H9 (cell line): ENCODE data around the gene RWDD4. TPM values are rescaled to one million over a fixed set of nuclear protein-coding genes. Genes with fewer than 3 reads are reported as not detected.

ENCODE experiments used
- DNase-seq: peaks from one replicate; pipeline ENCODE4 v3.0.0-alpha.2; 2017
- H2AFZ ChIP-seq: one replicate; pipeline ENCODE4 v1.6.1; 2013; ENCODE audit warnings: mild to moderate bottlenecking, low read length, control low read depth, moderate library complexity
- H2AK5ac ChIP-seq: 2 replicates; pipeline ENCODE4 v1.6.1; 2013; ENCODE audit warnings: low read length, control low read depth, mixed read lengths; ENCODE audit not compliant: insufficient read length
- H2BK120ac ChIP-seq: one replicate; pipeline ENCODE4 v1.6.1; 2013; ENCODE audit warnings: low read depth, mild to moderate bottlenecking, low read length, control low read depth, inconsistent platforms; ENCODE audit not compliant: poor library complexity, severe bottlenecking
- H2BK12ac ChIP-seq: 2 replicates; pipeline ENCODE4 v1.6.1; 2013; ENCODE audit warnings: low read length, control low read depth, mixed read lengths, low read depth; ENCODE audit not compliant: insufficient read length
- H2BK15ac ChIP-seq: 2 replicates; pipeline ENCODE4 v1.6.1; 2013; ENCODE audit warnings: low read depth, low read length, control low read depth
- H2BK20ac ChIP-seq: one replicate; pipeline ENCODE4 v1.6.1; 2013; ENCODE audit warnings: low read depth, mild to moderate bottlenecking, low read length, control low read depth, inconsistent platforms; ENCODE audit not compliant: poor library complexity, severe bottlenecking
- H2BK5ac ChIP-seq: 2 replicates; pipeline ENCODE4 v1.6.1; 2013; ENCODE audit warnings: low read length, control low read depth, mixed read lengths; ENCODE audit not compliant: insufficient read length
- H3K14ac ChIP-seq: 2 replicates; pipeline ENCODE4 v1.6.1; 2013; ENCODE audit warnings: low read length, control low read depth; ENCODE audit not compliant: insufficient read depth
- H3K18ac ChIP-seq: 2 replicates; pipeline ENCODE4 v1.6.1; 2013; ENCODE audit warnings: low read depth, mild to moderate bottlenecking, mixed read lengths, low read length, control low read depth; ENCODE audit not compliant: insufficient read length
- H3K23ac ChIP-seq: 2 replicates; pipeline ENCODE4 v1.6.1; 2013; ENCODE audit warnings: low read length, control low read depth, mixed read lengths, low read depth; ENCODE audit not compliant: insufficient read length
- H3K23me2 ChIP-seq: 2 replicates; pipeline ENCODE4 v1.6.1; 2013; ENCODE audit warnings: low read depth, mild to moderate bottlenecking, mixed read lengths, low read length, control low read depth; ENCODE audit not compliant: insufficient read length, poor library complexity, severe bottlenecking
- H3K27ac ChIP-seq: 2 replicates; pipeline ENCODE4 v1.5.1; 2013; ENCODE audit warnings: low read length, control low read depth, mixed read lengths, low read depth; ENCODE audit not compliant: insufficient read length
- H3K27me3 ChIP-seq: 2 replicates; pipeline ENCODE4 v1.6.1; 2013; ENCODE audit warnings: low read length, control low read depth, inconsistent platforms; ENCODE audit not compliant: insufficient read depth
- H3K4ac ChIP-seq: 2 replicates; pipeline ENCODE4 v1.6.1; 2013; ENCODE audit warnings: low read depth, mild to moderate bottlenecking, control low read depth, inconsistent platforms, low read length, moderate library complexity
- H3K4me1 ChIP-seq: 2 replicates; pipeline ENCODE4 v1.6.1; 2013; ENCODE audit warnings: low read length, control low read depth, inconsistent platforms; ENCODE audit not compliant: insufficient read depth
- H3K4me2 ChIP-seq: 2 replicates; pipeline ENCODE4 v1.6.1; 2013; ENCODE audit warnings: low read length, control low read depth, mixed read lengths; ENCODE audit not compliant: insufficient read length, insufficient read depth
- H3K56ac ChIP-seq: 2 replicates; pipeline ENCODE4 v1.6.1; 2013; ENCODE audit warnings: low read depth, mild to moderate bottlenecking, mixed read lengths, low read length, control low read depth; ENCODE audit not compliant: insufficient read length
- H3K79me1 ChIP-seq: 2 replicates; pipeline ENCODE4 v1.6.1; 2013; ENCODE audit warnings: low read depth, mild to moderate bottlenecking, moderate library complexity, low read length, control low read depth, inconsistent platforms; ENCODE audit not compliant: insufficient read depth, poor library complexity, severe bottlenecking
- H3K79me2 ChIP-seq: 2 replicates; pipeline ENCODE4 v1.6.1; 2013; ENCODE audit warnings: low read length, control low read depth, inconsistent platforms; ENCODE audit not compliant: insufficient read depth
- H3K9ac ChIP-seq: 2 replicates; pipeline ENCODE4 v1.6.1; 2013; ENCODE audit warnings: low read length, control low read depth, mixed read lengths; ENCODE audit not compliant: insufficient read length; ENCODE audit errors: extremely low read depth
- H3K9me3 ChIP-seq: one replicate; pipeline ENCODE4 v1.6.1; 2013; ENCODE audit warnings: low read depth, low read length, inconsistent platforms; ENCODE audit not compliant: control insufficient read depth
- H3T11ph ChIP-seq: one replicate; pipeline ENCODE4 v1.6.1; 2013; ENCODE audit warnings: mild to moderate bottlenecking, low read length, control low read depth, inconsistent platforms
- H4K20me1 ChIP-seq: one replicate; pipeline ENCODE4 v1.6.1; 2013; ENCODE audit not compliant: control insufficient read depth, insufficient read length, insufficient read depth
- H4K5ac ChIP-seq: 2 replicates; pipeline ENCODE4 v1.6.1; 2013; ENCODE audit warnings: low read depth, mild to moderate bottlenecking, mixed read lengths, low read length, control low read depth; ENCODE audit not compliant: insufficient read length
- H4K8ac ChIP-seq: replicated peaks from 2 replicates; pipeline ENCODE4 v1.6.1; 2013; ENCODE audit warnings: low read length, control low read depth, mixed read lengths, low read depth; ENCODE audit not compliant: insufficient read length
- H4K91ac ChIP-seq: 2 replicates; pipeline ENCODE4 v1.6.1; 2013; ENCODE audit warnings: low read depth, mild to moderate bottlenecking, moderate library complexity, mixed read lengths, low read length, control low read depth; ENCODE audit not compliant: insufficient read length
- H3K27ac Mint-ChIP-seq, 3 experiments: 2 replicates in 2 of 3; 3 replicates in 1 of 3; pipeline ENCODE4 v1.8.0; 2020 to 2021; ENCODE audit warnings: mixed read lengths in 3 of 3, mild to moderate bottlenecking in 1 of 3, moderate library complexity in 1 of 3
- H3K27me3 Mint-ChIP-seq: 2 replicates; pipeline ENCODE4 v1.8.0; 2021; ENCODE audit warnings: low read depth, mild to moderate bottlenecking, moderate library complexity, mixed read lengths
- H3K36me3 Mint-ChIP-seq, 3 experiments: 2 replicates in 2 of 3; 3 replicates in 1 of 3; pipeline ENCODE4 v1.8.0; 2020 to 2021; ENCODE audit warnings: low read depth in 3 of 3, mixed read lengths in 3 of 3; ENCODE audit not compliant: insufficient read depth in 1 of 3
- H3K4me1 Mint-ChIP-seq, 2 experiments: 2 replicates each; pipeline ENCODE4 v1.8.0; 2020; ENCODE audit warnings: mixed read lengths in 2 of 2
- H3K4me3 Mint-ChIP-seq, 2 experiments: 2 replicates in 1 of 2; 3 replicates in 1 of 2; pipeline ENCODE4 v1.8.0; 2020 to 2021; ENCODE audit warnings: mild to moderate bottlenecking in 2 of 2, mixed read lengths in 2 of 2, moderate library complexity in 1 of 2
- H3K9me3 Mint-ChIP-seq, 2 experiments: 2 replicates in 1 of 2; 3 replicates in 1 of 2; pipeline ENCODE4 v1.8.0; 2020; ENCODE audit warnings: mild to moderate bottlenecking in 2 of 2, mixed read lengths in 2 of 2, moderate library complexity in 1 of 2
- WGBS: extraction: QIAGEN DNeasy Blood & Tissue Kit; methylation state at CpG from one replicate; pipeline ENCODE4 v1.1.7; 2013; ENCODE audit warnings: missing lambda C conversion rate, low lambda C conversion rate, mixed read lengths; ENCODE audit not compliant: insufficient read length; ENCODE audit errors: extremely low coverage; 5-methylcytosine and 5-hydroxymethylcytosine counted together
- total RNA-seq: library from RNA; stranded (reverse); gene quantifications from 2 replicates; pipeline ENCODE4 v1.2.1, GENCODE V29; 2021
- TF ChIP-seq, protein P1 (sequence below): fragments of 200-600 bp; sonication (generic); conservative IDR thresholded peaks from 3 replicates; pipeline ENCODE4 v1.8.0; 2021; ENCODE audit warnings: antibody characterized with exemption, mild to moderate bottlenecking

Gene RWDD4
- total RNA-seq, 1 experiment from 2014 or later = 17.8 TPM

DNA sequence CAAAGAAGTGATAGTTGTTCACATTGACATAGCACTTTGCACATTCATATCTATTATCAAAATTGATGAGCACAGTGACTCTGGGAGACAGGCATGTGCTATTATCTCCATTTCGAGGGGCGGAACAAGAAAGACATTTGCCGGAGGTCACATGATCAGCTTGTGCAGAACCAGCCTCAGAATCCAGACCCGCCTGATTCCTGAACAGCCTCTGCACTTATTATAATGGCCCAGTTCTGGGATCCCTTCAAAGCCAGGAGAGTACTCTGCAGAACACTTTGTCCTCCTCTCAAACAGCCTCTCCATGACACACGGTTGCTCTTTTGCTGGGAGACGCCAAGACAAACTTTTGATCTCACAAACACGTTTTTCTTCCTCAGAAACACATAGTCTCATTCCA is 48.4 kb downstream of the RWDD4 start:
- WGBS = no CpG with 5 or more reads among the region's 7 CpGs
- H2BK15ac ChIP-seq = no peak overlapping the region
- no peak overlapping the region for H2AK5ac ChIP-seq
- no peak overlapping the region for H3K56ac ChIP-seq
- Mint-ChIP-seq H3K4me3 (no peak overlapping the region), H3K4me1 (peaks cover 0 to 4% of the 10 kb centered on the region in 2 experiments; a peak in 1 of 4 replicates), H3K9me3 (no peaks in the 10 kb centered on the region; a peak in 2 of 5 replicates), H3K36me3 (no peaks in the 10 kb centered on the region; a peak in 1 of 7 replicates), H3K27me3 (peaks cover 4% of the 10 kb centered on the region), H3K27ac (peak overlapping the region in 1 of 3 experiments; percentile 37; a peak in 1 of 7 replicates)
- H3K4me1 ChIP-seq = no peaks in the 10 kb centered on the region; the same call in 1 of the 2 replicates
- H3K9me3 ChIP-seq = no peaks in the 10 kb centered on the region
- H3T11ph ChIP-seq = no peak overlapping the region
- no peak overlapping the region for H3K27ac ChIP-seq
- no peak overlapping the region for H3K18ac ChIP-seq
- H3K79me2 ChIP-seq = no peaks in the 10 kb centered on the region
- no peak overlapping the region for H2BK20ac ChIP-seq
- H3K79me1 ChIP-seq = no peaks in the 10 kb centered on the region
- H4K8ac ChIP-seq = no peak overlapping the region
- DNase-seq = no peak
- H3K9ac ChIP-seq = no peak overlapping the region
- TF ChIP-seq, protein P1, sequence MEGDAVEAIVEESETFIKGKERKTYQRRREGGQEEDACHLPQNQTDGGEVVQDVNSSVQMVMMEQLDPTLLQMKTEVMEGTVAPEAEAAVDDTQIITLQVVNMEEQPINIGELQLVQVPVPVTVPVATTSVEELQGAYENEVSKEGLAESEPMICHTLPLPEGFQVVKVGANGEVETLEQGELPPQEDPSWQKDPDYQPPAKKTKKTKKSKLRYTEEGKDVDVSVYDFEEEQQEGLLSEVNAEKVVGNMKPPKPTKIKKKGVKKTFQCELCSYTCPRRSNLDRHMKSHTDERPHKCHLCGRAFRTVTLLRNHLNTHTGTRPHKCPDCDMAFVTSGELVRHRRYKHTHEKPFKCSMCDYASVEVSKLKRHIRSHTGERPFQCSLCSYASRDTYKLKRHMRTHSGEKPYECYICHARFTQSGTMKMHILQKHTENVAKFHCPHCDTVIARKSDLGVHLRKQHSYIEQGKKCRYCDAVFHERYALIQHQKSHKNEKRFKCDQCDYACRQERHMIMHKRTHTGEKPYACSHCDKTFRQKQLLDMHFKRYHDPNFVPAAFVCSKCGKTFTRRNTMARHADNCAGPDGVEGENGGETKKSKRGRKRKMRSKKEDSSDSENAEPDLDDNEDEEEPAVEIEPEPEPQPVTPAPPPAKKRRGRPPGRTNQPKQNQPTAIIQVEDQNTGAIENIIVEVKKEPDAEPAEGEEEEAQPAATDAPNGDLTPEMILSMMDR = no peak
- H3K4me2 ChIP-seq = no peak overlapping the region
- no peak overlapping the region for H2BK5ac ChIP-seq
- no peak overlapping the region for H2AFZ ChIP-seq
- no peak overlapping the region for H3K4ac ChIP-seq
- no peaks in the 10 kb centered on the region for H3K23me2 ChIP-seq
- H3K27me3 ChIP-seq = no peaks in the 10 kb centered on the region
- no peak overlapping the region for H2BK12ac ChIP-seq
- no peak overlapping the region for H4K91ac ChIP-seq
- H3K23ac ChIP-seq = no peak overlapping the region
- H4K20me1 ChIP-seq = no peaks in the 10 kb centered on the region
- H3K14ac ChIP-seq = no peak overlapping the region
- no peak overlapping the region for H4K5ac ChIP-seq
- H2BK120ac ChIP-seq = no peak overlapping the region
